Neuronal stem cell (in vitro differentiated cells): ENCODE measurements around the gene NME2.

ENCODE experiments used
- DNase-seq: peaks from one replicate; pipeline ENCODE4 v3.0.0-alpha.2; 2013; ENCODE audit warnings: low spot score
- H2AFZ ChIP-seq: one replicate; pipeline ENCODE4 v1.6.1; 2013; ENCODE audit warnings: mild to moderate bottlenecking, low read length, inconsistent platforms
- H2AK5ac ChIP-seq: 2 replicates; pipeline ENCODE4 v1.6.1; 2013; ENCODE audit warnings: low read depth, mild to moderate bottlenecking, inconsistent platforms, low read length, moderate library complexity, mixed read lengths
- H2BK120ac ChIP-seq: 2 replicates; pipeline ENCODE4 v1.6.1; 2013; ENCODE audit warnings: low read depth, mild to moderate bottlenecking, inconsistent platforms, low read length, moderate library complexity, mixed read lengths
- H2BK12ac ChIP-seq: one replicate; pipeline ENCODE4 v1.6.1; 2013; ENCODE audit warnings: low read length, inconsistent platforms
- H2BK15ac ChIP-seq: 2 replicates; pipeline ENCODE4 v1.6.1; 2013; ENCODE audit warnings: mild to moderate bottlenecking, low read length, inconsistent platforms, mixed read lengths
- H2BK5ac ChIP-seq: one replicate; pipeline ENCODE4 v1.6.1; 2013; ENCODE audit warnings: inconsistent platforms, mild to moderate bottlenecking, low read length, moderate library complexity
- H3K14ac ChIP-seq: one replicate; pipeline ENCODE4 v1.6.1; 2013; ENCODE audit warnings: low read length, inconsistent platforms
- H3K18ac ChIP-seq: 2 replicates; pipeline ENCODE4 v1.6.1; 2013; ENCODE audit warnings: low read length, inconsistent platforms
- H3K23ac ChIP-seq: 2 replicates; pipeline ENCODE4 v1.6.1; 2013; ENCODE audit warnings: low read depth, mild to moderate bottlenecking, mixed read lengths, low read length, inconsistent platforms; ENCODE audit not compliant: poor library complexity
- H3K27ac ChIP-seq: replicated peaks from 3 replicates; pipeline ENCODE4 v1.5.1; 2013; ENCODE audit warnings: low read length, inconsistent platforms
- H3K27me3 ChIP-seq, 3 experiments: 2 replicates each; pipeline ENCODE4 v1.6.1; 2013; ENCODE audit warnings: low read length in 3 of 3, mild to moderate bottlenecking in 2 of 3, inconsistent platforms in 1 of 3, low read depth in 1 of 3, mixed read lengths in 1 of 3, moderate library complexity in 1 of 3; ENCODE audit not compliant: control insufficient read depth in 3 of 3, insufficient read depth in 3 of 3
- H3K36me3 ChIP-seq, 2 donors: replicated peaks in 1 of 2; 2 replicates each; pipeline ENCODE4 v1.6.1; 2013; ENCODE audit warnings: low read length in 2 of 2; ENCODE audit not compliant: control insufficient read depth in 2 of 2, insufficient read depth in 2 of 2
- H3K4ac ChIP-seq: 2 replicates; pipeline ENCODE4 v1.6.1; 2013; ENCODE audit warnings: inconsistent platforms, mild to moderate bottlenecking, low read length, moderate library complexity
- H3K4me1 ChIP-seq, 2 donors: 1 replicate in 1 of 2; 2 replicates in 1 of 2; pipeline ENCODE4 v1.6.1; 2013; ENCODE audit warnings: low read length in 2 of 2, low read depth in 1 of 2; ENCODE audit not compliant: control insufficient read depth in 2 of 2, insufficient read depth in 1 of 2
- H3K4me2 ChIP-seq: one replicate; pipeline ENCODE4 v1.6.1; 2013; ENCODE audit warnings: mild to moderate bottlenecking, low read length, inconsistent platforms; ENCODE audit not compliant: insufficient read depth, poor library complexity, severe bottlenecking
- H3K4me3 ChIP-seq, 2 donors: 2 replicates each; pipeline ENCODE4 v1.5.1; 2013; ENCODE audit warnings: low read length in 2 of 2, mild to moderate bottlenecking in 2 of 2, inconsistent platforms in 1 of 2, moderate library complexity in 1 of 2
- H3K79me1 ChIP-seq: one replicate; pipeline ENCODE4 v1.6.1; 2013; ENCODE audit warnings: low read depth, mild to moderate bottlenecking, inconsistent platforms, low read length, moderate library complexity
- H3K9ac ChIP-seq: one replicate; pipeline ENCODE4 v1.6.1; 2013; ENCODE audit warnings: mild to moderate bottlenecking, low read depth, low read length, inconsistent platforms; ENCODE audit not compliant: poor library complexity
- H3K9me3 ChIP-seq, 2 donors: replicated peaks in 1 of 2; 2 replicates each; pipeline versions ENCODE3 to v1.6.1; 2013; ENCODE audit warnings: low read length in 2 of 2, mild to moderate bottlenecking in 2 of 2, inconsistent platforms in 1 of 2, low read depth in 1 of 2, mixed read lengths in 1 of 2, moderate library complexity in 1 of 2; ENCODE audit not compliant: control insufficient read depth in 2 of 2, insufficient read depth in 1 of 2
- H4K8ac ChIP-seq: one replicate; pipeline ENCODE4 v1.6.1; 2013; ENCODE audit warnings: low read depth, mild to moderate bottlenecking, inconsistent platforms, low read length, moderate library complexity
- H4K91ac ChIP-seq: one replicate; pipeline ENCODE4 v1.6.1; 2013; ENCODE audit warnings: low read length, low read depth, mild to moderate bottlenecking, inconsistent platforms; ENCODE audit not compliant: poor library complexity
- WGBS, 2 donors: extraction: QIAGEN DNeasy Blood & Tissue Kit; methylation state at CpG; one replicate each; pipeline ENCODE4 v1.1.7; 2013; ENCODE audit warnings: missing lambda C conversion rate in 2 of 2, mixed read lengths in 1 of 2; ENCODE audit not compliant: insufficient read length in 2 of 2, insufficient replicate concordance in 1 of 2; ENCODE audit errors: extremely low coverage in 2 of 2; 5-methylcytosine and 5-hydroxymethylcytosine counted together

Gene NME2

DNA sequence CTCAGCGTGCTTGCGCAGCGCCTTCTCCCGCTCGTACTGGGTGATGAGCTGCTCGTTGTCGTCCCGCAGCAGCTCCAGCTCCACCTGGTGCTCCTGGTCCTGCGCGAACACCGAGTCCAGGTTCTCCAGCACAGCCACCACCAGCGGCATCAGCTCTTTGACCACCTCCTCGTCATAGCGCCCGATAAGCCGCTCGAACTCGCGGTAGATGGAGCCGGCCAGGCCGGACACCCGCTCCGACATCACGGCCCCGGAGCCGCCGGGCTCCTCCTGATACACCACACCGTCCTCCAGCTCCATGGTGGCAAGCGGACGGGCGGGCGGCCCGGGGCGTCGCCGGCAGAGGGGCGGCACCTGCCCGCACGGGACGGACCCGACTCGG is 45.9 kb upstream of the NME2 start:
- H3K4me3 ChIP-seq: peak overlapping the region; percentile 89 to 100
- WGBS, 2 donors: no CpG with 5 or more reads among the region's 42 CpGs
- peak overlapping the region; percentile 82 for H3K14ac ChIP-seq
- DNase-seq: no peak
- no peak overlapping the region for H2BK12ac ChIP-seq
- no peak overlapping the region for H4K8ac ChIP-seq
- no peak overlapping the region for H2AK5ac ChIP-seq
- H3K4me2 ChIP-seq: peak overlapping the region; percentile 75
- no peaks in the 10 kb centered on the region for H3K36me3 ChIP-seq
- no peak overlapping the region for H2BK120ac ChIP-seq
- H3K79me1 ChIP-seq: peaks cover 6% of the 10 kb centered on the region
- H4K91ac ChIP-seq: no peak overlapping the region
- peak overlapping the region; percentile 84 for H2BK5ac ChIP-seq
- no peaks in the 10 kb centered on the region for H3K27me3 ChIP-seq
- peak overlapping the region; percentile 99 for H3K9ac ChIP-seq
- peak overlapping the region; percentile 93 for H2AFZ ChIP-seq
- H3K4ac ChIP-seq: no peak overlapping the region
- H3K27ac ChIP-seq: peak overlapping the region; percentile 64
- H2BK15ac ChIP-seq: peak overlapping the region; percentile 71
- no peaks in the 10 kb centered on the region for H3K9me3 ChIP-seq
- H3K18ac ChIP-seq: peak overlapping the region; percentile 85
- H3K23ac ChIP-seq: peak overlapping the region; percentile 97
- H3K4me1 ChIP-seq: peaks cover 8 to 16% of the 10 kb centered on the region in 2 donors

DNA sequence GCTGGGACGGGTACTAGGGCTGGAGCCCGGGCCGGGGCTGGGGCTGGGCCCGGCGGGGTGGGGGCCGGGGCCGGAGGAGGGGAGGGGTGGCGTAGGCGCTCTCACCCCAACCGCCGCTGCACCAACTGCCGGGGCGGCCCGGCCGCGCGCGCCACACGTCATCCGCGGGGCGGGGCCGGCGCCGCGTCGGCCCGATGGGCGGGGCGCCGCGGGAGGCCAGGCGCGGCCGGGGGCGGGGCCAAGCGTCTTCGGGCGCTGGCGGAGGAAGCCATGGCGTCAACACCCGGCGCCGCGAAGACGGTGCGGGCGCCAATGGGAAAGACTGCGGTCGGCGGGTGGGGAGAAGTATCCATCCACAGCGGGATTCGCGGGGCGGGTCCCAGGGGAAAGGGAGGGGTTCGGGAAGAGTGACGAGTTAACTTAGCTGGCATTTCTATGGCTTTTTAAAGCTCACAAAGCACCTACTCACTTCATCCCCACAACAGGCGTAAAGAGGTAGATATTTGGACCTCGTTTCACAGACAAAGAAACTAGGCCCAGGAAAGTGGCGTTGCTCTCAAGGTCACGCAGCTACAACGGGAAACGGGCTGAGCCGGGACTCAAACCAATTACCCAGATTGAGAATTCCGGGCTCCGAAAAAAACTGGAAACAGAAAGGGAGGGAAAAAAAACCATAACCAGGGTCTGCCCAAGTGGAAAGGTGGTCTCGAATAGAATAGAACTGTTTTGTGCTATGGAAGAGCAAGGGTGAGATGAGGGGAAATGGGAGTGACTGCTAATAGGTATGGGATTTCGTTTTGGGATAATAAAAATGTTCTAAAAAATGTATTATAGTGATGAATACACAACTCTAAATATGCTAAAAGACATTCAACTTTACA is 45.2 kb upstream of the NME2 start, which contains the start of gene SPAG9:
TSS of gene SPAG9 (minus strand) at position 130 of the 881 bp plus-strand sequence. CDS start 212 bp downstream, outside the sequence.
- H3K79me1 ChIP-seq: peaks cover 5% of the 10 kb centered on the region
- H2BK5ac ChIP-seq: peak within 1 kb of the TSS; percentile 84
- peak within 1 kb of the TSS; percentile 86 for H3K4me2 ChIP-seq
- peak within 1 kb of the TSS; percentile 97 for H3K23ac ChIP-seq
- H4K8ac ChIP-seq: no peak within 1 kb of the TSS
- H3K27me3 ChIP-seq: no peaks in the 10 kb centered on the region
- H4K91ac ChIP-seq: no peak within 1 kb of the TSS
- H3K4ac ChIP-seq: no peak within 1 kb of the TSS
- WGBS, 2 donors: no CpG with 5 or more reads among the region's 68 CpGs
- peak within 1 kb of the TSS; percentile 93 for H2AFZ ChIP-seq
- H3K14ac ChIP-seq: peak within 1 kb of the TSS; percentile 82
- H3K4me1 ChIP-seq: peaks cover 8 to 16% of the 10 kb centered on the region in 2 donors
- peak within 1 kb of the TSS; percentile 64 for H3K27ac ChIP-seq
- H3K18ac ChIP-seq: peak within 1 kb of the TSS; percentile 85
- DNase-seq: peak; percentile 92
- H2BK120ac ChIP-seq: no peak within 1 kb of the TSS
- peak within 1 kb of the TSS; percentile 99 for H3K9ac ChIP-seq
- no peaks in the 10 kb centered on the region for H3K9me3 ChIP-seq
- no peak within 1 kb of the TSS for H2BK12ac ChIP-seq
- no peaks in the 10 kb centered on the region for H3K36me3 ChIP-seq
- H2AK5ac ChIP-seq: no peak within 1 kb of the TSS
- peak within 1 kb of the TSS; percentile 71 for H2BK15ac ChIP-seq
- H3K4me3 ChIP-seq: peak within 1 kb of the TSS; percentile 89 to 100

DNA sequence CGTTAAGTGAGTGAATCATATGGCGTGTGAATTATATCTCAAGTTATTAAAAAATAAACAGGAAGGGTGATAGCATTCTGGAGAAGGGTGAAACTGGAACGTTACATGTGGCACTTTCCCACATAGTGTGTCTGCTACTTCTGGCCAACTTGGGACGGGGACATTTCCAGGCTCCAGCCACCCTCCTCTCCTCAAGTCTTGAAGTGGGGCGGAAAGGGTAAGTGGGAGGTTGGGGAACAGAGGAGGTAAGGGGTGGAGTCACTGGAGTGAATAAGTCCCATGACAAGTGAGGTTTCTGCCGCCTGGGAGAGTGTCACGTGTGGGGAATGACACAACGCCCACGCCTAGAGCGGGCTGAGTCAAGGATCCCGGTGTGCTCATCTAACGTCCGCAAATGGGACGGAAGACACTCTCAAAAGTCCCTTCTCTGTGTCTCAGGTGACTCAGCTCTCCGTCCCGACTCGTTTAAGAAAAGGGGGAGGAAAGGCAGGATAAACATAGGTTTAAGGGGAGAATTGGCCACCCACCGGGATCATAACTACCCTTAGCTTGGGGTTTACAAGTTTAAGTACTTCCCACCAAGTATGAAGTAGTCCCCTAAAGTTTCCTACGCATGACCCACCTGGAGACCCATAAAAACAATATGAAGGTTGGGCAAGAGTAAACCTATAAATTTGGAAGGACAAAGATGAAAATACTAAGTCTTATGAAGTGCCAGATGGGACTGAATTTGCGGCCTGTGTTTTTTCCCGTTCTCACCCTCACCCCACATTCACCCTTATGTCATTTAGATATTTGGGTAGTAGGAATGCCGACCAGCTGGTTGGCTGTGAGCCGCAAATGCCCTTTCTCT is 44.4 kb upstream of the NME2 start:
- Histone ChIP-seq H3K4me1 (peaks cover 8 to 16% of the 10 kb centered on the region in 2 donors), H3K79me1 (peaks cover 4% of the 10 kb centered on the region), H3K36me3 (no peaks in the 10 kb centered on the region), H4K8ac (no peak overlapping the region), H3K4me3 (peak overlapping the region; percentile 32 to 100), H3K23ac (peak overlapping the region; percentile 29), H2BK12ac (no peak overlapping the region), H3K9ac (peak overlapping the region; percentile 45), H3K27ac (no peak overlapping the region), H2BK120ac (no peak overlapping the region), H3K14ac (no peak overlapping the region), H3K27me3 (no peaks in the 10 kb centered on the region), H2AFZ (peak overlapping the region; percentile 92), H3K9me3 (no peaks in the 10 kb centered on the region), H3K4me2 (peak overlapping the region; percentile 76), H2BK15ac (no peak overlapping the region), H2BK5ac (no peak overlapping the region), H4K91ac (no peak overlapping the region), H2AK5ac (no peak overlapping the region), H3K18ac (peak overlapping the region; percentile 74), H3K4ac (no peak overlapping the region)
- no CpG with 5 or more reads among the region's 23 CpGs for WGBS, 2 donors
- DNase-seq: peak; percentile 51
